ENCODE results near the gene MTRFR.

MTRFR gene

DNA sequence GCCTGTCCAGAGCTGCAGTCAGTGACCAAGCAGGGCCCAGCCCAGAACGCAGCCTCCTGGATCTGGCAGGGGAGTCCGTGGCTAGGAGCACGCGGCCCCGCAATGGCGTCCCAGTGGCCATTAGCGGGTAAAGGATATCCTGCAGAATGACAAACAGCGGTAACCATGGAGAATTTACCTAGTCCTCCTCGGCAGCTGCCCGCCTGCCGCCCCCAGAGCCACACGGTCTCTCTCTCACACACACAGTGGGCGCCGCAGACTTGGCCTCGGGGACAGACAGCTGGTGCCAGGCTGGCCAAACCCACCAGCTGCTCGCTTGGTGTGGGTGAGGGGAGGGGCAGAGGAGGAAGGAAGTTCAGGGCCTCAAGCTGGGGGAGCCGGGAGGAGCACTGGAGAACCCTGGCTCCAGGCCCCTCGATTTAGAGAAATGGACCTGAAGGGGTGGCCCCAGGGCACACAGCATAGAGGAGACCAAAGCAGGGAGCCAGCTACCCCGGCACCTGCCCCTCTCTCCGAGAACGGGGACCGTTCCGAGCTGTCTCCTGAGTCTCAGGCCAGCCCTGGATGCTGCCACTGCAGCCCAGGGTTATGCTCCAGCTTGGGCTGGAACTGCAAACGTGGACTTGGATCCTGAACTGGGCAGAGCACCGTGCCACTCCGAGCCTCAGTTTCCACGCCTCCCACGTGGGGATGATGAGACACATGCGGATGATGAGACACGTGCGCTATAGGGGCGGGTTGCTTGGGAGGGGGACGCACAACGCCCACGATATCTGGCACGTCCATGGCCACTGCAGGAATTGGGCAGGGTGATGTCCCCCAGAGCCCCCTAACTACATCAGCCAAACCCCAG lies 35.0 kb downstream of the MTRFR start:
- Mint-ChIP-seq H3K27me3 (ENCODE audit: low read depth, poor library complexity) (no peaks in the 10 kb centered on the region), H3K36me3 (ENCODE audit: low read depth) (peaks cover 31% of the 10 kb centered on the region), H3K4me1 (peaks cover 51% of the 10 kb centered on the region), H3K9me3 (no peaks in the 10 kb centered on the region), H3K4me3 (peak overlapping the region; percentile 68), H3K27ac (peak overlapping the region; percentile 83)
- TF ChIP-seq, protein P1, sequence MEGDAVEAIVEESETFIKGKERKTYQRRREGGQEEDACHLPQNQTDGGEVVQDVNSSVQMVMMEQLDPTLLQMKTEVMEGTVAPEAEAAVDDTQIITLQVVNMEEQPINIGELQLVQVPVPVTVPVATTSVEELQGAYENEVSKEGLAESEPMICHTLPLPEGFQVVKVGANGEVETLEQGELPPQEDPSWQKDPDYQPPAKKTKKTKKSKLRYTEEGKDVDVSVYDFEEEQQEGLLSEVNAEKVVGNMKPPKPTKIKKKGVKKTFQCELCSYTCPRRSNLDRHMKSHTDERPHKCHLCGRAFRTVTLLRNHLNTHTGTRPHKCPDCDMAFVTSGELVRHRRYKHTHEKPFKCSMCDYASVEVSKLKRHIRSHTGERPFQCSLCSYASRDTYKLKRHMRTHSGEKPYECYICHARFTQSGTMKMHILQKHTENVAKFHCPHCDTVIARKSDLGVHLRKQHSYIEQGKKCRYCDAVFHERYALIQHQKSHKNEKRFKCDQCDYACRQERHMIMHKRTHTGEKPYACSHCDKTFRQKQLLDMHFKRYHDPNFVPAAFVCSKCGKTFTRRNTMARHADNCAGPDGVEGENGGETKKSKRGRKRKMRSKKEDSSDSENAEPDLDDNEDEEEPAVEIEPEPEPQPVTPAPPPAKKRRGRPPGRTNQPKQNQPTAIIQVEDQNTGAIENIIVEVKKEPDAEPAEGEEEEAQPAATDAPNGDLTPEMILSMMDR (IDR thresholded peaks at IDR 0.05): no peak
- no peak for DNase-seq

DNA sequence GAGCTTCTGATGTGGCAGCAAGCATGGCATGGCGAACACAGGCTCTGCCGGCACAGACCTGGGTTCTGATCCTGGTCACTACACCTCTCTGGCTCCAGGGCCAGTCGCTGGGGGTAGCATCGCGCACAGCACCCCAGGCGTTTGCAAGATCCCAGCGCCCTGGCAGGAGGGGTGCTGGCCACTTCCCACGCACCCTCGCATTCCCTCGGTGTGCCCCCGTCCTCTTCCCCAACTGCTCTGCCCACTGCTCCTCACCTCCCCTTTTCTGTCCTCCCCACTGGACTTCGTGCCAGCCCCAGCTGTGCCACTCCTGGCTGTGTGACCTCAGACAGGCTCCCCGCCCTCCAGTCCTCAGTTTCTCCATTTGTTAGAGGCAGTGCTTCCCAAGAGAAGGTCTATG lies 35.6 kb downstream of the MTRFR start:
- no peaks in the 10 kb centered on the region for H3K9me3 Mint-ChIP-seq
- H3K27ac Mint-ChIP-seq: peak overlapping the region; percentile 75
- H3K4me3 Mint-ChIP-seq: peak overlapping the region; percentile 91
- DNase-seq: no peak
- peaks cover 56% of the 10 kb centered on the region for H3K4me1 Mint-ChIP-seq
- TF ChIP-seq, protein P1 (IDR thresholded peaks at IDR 0.05): no peak
- H3K36me3 Mint-ChIP-seq (ENCODE audit: low read depth): peaks cover 26% of the 10 kb centered on the region
- peaks cover 4% of the 10 kb centered on the region for H3K27me3 Mint-ChIP-seq (ENCODE audit: low read depth, poor library complexity)

DNA sequence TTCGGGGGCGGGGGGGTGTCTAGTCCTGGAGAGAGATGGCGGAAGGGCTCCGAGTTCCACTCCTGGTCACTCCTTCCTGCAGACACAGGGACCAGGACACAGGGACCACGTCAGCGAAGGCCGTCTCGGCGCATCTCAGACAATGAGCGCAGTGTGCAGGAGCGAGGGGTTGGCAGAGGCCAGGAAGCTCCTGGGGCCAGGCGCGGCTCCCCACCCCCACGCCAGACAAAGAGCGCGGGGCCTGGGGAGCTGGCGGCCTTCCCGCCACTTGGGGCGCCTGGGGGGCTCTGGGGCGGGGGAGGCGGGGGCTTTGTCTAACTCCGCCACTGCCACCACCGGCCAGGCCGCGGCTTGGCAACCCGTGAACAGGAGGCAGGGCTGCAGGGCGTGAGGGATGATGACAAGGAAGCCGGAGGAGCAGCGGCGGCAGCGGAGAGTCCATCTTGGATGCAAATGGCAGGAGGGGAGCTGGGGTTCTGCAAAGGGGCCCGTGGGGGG lies 36.2 kb downstream of the MTRFR start:
- Mint-ChIP-seq H3K4me1 (peaks cover 53% of the 10 kb centered on the region), H3K27ac (peak overlapping the region; percentile 96), H3K36me3 (ENCODE audit: low read depth) (peaks cover 23% of the 10 kb centered on the region), H3K27me3 (ENCODE audit: low read depth, poor library complexity) (peaks cover 4% of the 10 kb centered on the region), H3K4me3 (peak overlapping the region; percentile 91), H3K9me3 (no peaks in the 10 kb centered on the region)
- TF ChIP-seq, protein P1 (IDR thresholded peaks at IDR 0.05): no peak
- peak; percentile 80 for DNase-seq

DNA sequence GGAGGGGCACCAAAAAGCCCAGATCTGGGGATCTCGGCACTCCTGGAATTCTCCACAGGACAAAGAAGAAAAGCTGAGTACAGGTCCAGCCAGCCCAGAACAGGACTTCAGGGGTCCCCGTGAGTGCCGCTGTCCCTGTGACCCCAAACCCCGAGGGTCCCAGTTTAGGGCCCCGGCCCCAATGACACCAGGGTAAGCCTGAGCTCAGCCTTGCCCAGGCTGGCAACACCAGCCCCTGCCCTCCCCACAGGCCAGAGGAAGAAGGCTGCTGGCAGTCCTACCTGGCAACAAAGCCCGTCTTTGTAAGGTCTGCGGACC lies 36.6 kb downstream of the MTRFR start:
- Mint-ChIP-seq H3K27me3 (ENCODE audit: low read depth, poor library complexity) (peaks cover 4% of the 10 kb centered on the region), H3K36me3 (ENCODE audit: low read depth) (peaks cover 19% of the 10 kb centered on the region), H3K9me3 (no peaks in the 10 kb centered on the region), H3K4me3 (peak overlapping the region; percentile 91), H3K4me1 (peaks cover 49% of the 10 kb centered on the region), H3K27ac (peak overlapping the region; percentile 96)
- TF ChIP-seq, protein P1 (IDR thresholded peaks at IDR 0.05): no peak
- no peak for DNase-seq

DNA sequence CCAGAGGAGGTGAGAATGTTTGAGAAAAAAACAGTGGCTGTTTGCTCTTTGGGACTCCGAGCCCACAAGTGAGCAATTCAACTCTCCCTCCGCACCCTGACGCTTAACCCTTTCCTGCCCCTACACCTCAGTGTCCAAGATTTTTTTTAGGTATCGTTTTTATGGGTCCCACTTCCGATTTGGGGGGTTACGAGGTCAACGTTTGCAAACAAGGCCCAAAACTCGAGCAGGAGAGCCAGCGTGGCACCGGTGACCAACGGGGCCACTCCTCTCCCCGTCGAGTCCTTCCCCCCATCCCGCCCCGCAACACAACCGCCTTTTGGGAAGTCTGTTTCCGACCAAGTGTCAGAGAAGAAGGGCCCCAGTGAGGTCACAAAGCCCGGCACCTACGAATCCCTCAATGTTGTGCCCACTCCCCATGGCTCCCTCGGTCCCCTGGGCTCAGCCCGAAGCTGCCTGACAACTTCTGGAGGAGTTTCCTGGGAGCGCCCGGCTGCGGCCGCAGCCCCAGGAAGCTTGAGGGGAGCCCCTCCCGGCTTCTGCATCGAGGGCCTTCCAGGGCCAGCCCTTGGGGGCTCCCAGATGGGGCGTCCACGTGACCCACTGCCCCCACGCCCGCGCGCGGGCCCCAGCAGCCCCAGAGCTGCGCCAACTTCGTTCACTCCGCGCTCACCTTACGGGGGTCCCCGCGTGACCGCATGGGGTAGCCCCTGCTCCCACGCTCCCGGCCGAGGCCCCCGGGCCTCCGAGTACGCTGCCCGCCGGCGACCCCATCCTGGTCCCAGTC lies 37.2 kb downstream of the MTRFR start:
- H3K27ac Mint-ChIP-seq: peak overlapping the region; percentile 96
- peaks cover 4% of the 10 kb centered on the region for H3K27me3 Mint-ChIP-seq (ENCODE audit: low read depth, poor library complexity)
- H3K4me3 Mint-ChIP-seq: peak overlapping the region; percentile 91
- H3K9me3 Mint-ChIP-seq: no peaks in the 10 kb centered on the region
- peak; percentile 28 for DNase-seq
- H3K4me1 Mint-ChIP-seq: peaks cover 46% of the 10 kb centered on the region
- TF ChIP-seq, protein P1 (IDR thresholded peaks at IDR 0.05): no peak
- H3K36me3 Mint-ChIP-seq (ENCODE audit: low read depth): peaks cover 14% of the 10 kb centered on the region

All from nephron progenitor cell (in vitro differentiated cells).